H1 (cell line): Measurements from ENCODE around the gene COL4A1. TPM values are rescaled to one million over a fixed set of nuclear protein-coding genes. Genes with fewer than 3 reads are reported as not detected.
A peak's percentile ranks its signal among the peaks of the same experiment; 100 is the strongest.

ENCODE experiments used
- CTCF ChIA-PET: fragments of 300-600 bp; sonication (Branson Sonifier 250); formaldehyde crosslinking; loops from one replicate; lab custom pipeline; 2021; ENCODE audit not compliant: partially characterized antibody; lab: Charles Lee
- POLR2A ChIA-PET: fragments of 300-600 bp; sonication (Branson Sonifier 250); formaldehyde crosslinking; loops from one replicate; lab custom pipeline; 2021; ENCODE audit warnings: inconsistent platforms; ENCODE audit not compliant: partially characterized antibody; lab: Charles Lee
- DNase-seq, 2 experiments: peaks; one replicate each; pipeline versions ENCODE4 v3.0.0 to v3.0.0-alpha.2; 2010 to 2022; ENCODE audit warnings: low spot score in 2 of 2, low read depth in 1 of 2, mixed read lengths in 1 of 2
- FAIRE-seq: peaks from 2 replicates; lab custom pipeline; 2011; peaks lifted over from hg19 to GRCh38; lab: Jason Lieb, UNC
- H2AFZ ChIP-seq: 2 replicates; pipeline ENCODE4 v1.8.1; 2012; ENCODE audit warnings: low read length, inconsistent platforms
- H2AK5ac ChIP-seq: 2 replicates; pipeline ENCODE4 v1.6.1; 2013; ENCODE audit warnings: low read depth, low read length
- H2BK120ac ChIP-seq: replicated peaks from 2 replicates; pipeline ENCODE3; 2013; ENCODE audit warnings: low read depth, low read length, inconsistent platforms
- H2BK12ac ChIP-seq: 2 replicates; pipeline ENCODE4 v1.6.1; 2013; ENCODE audit warnings: low read depth, low read length
- H2BK15ac ChIP-seq: 2 replicates; pipeline ENCODE4 v1.6.1; 2013; ENCODE audit warnings: low read length
- H2BK20ac ChIP-seq: 2 replicates; pipeline ENCODE4 v1.6.1; 2013; ENCODE audit warnings: low read length
- H2BK5ac ChIP-seq: 2 replicates; pipeline ENCODE4 v1.6.1; 2013; ENCODE audit warnings: low read depth, low read length
- H3K14ac ChIP-seq: 2 replicates; pipeline ENCODE4 v1.6.1; 2013; ENCODE audit warnings: inconsistent platforms; ENCODE audit not compliant: insufficient read length
- H3K18ac ChIP-seq: 2 replicates; pipeline ENCODE4 v1.6.1; 2013; ENCODE audit warnings: low read length; ENCODE audit errors: extremely low read depth
- H3K23ac ChIP-seq: 2 replicates; pipeline ENCODE4 v1.6.1; 2013; ENCODE audit warnings: inconsistent platforms; ENCODE audit not compliant: insufficient read length
- H3K23me2 ChIP-seq: 2 replicates; pipeline ENCODE4 v1.6.1; 2013; ENCODE audit warnings: low read depth, low read length
- H3K27ac ChIP-seq: 2 replicates; pipeline ENCODE4 v1.6.1; 2011; ENCODE audit warnings: low read depth, low read length, inconsistent platforms
- H3K27me3 ChIP-seq, 4 experiments: replicated peaks in 1 of 4; 1 replicate in 1 of 4; 2 replicates in 3 of 4; pipeline versions ENCODE4 v1.6.1 to v1.8.1; 2011 to 2013; ENCODE audit warnings: low read length in 3 of 4, mild to moderate bottlenecking in 3 of 4, inconsistent platforms in 2 of 4, mixed read lengths in 2 of 4, moderate library complexity in 1 of 4; ENCODE audit not compliant: control insufficient read depth in 3 of 4, insufficient read depth in 3 of 4; ENCODE audit errors: extremely low read depth in 1 of 4
- H3K36me3 ChIP-seq, 4 experiments: 2 replicates each; pipeline versions ENCODE4 v1.6.1 to v1.8.1; 2011 to 2013; ENCODE audit warnings: mild to moderate bottlenecking in 4 of 4, low read length in 3 of 4, moderate library complexity in 2 of 4, control low read depth in 1 of 4, inconsistent platforms in 1 of 4; ENCODE audit not compliant: insufficient read depth in 4 of 4, control insufficient read depth in 2 of 4
- H3K4ac ChIP-seq: replicated peaks from 2 replicates; pipeline ENCODE3; 2013; ENCODE audit warnings: low read length, low read depth, mixed read lengths, inconsistent platforms; ENCODE audit not compliant: insufficient read length
- H3K4me1 ChIP-seq, 4 experiments: replicated peaks in 1 of 4; 1 replicate in 1 of 4; 2 replicates in 3 of 4; pipeline versions ENCODE4 v1.6.1 to v1.8.1; 2011 to 2013; ENCODE audit warnings: low read length in 3 of 4, inconsistent platforms in 2 of 4, mixed read lengths in 1 of 4; ENCODE audit not compliant: insufficient read depth in 4 of 4, control insufficient read depth in 3 of 4
- H3K4me2 ChIP-seq, 2 experiments: 2 replicates each; pipeline versions ENCODE4 v1.6.1 to v1.8.1; 2011 to 2013; ENCODE audit warnings: low read depth in 2 of 2, low read length in 2 of 2, control low read depth in 1 of 2, inconsistent platforms in 1 of 2, mild to moderate bottlenecking in 1 of 2; ENCODE audit not compliant: insufficient read depth in 1 of 2
- H3K4me3 ChIP-seq, 4 experiments: fragments of 200-600, 300-600 bp in 1 of 4; sonication (generic), shearing (Covaris generic), sonication (Bioruptor Twin) in 1 of 4; 2 replicates each; pipeline versions ENCODE4 v1.5.1 to v1.8.1; 2011 to 2016; ENCODE audit warnings: low read length in 4 of 4, low read depth in 3 of 4, control low read depth in 2 of 4, inconsistent platforms in 2 of 4, mild to moderate bottlenecking in 2 of 4, mixed read lengths in 1 of 4, moderate library complexity in 1 of 4; ENCODE audit not compliant: insufficient read depth in 2 of 4; ENCODE audit errors: extremely low read depth in 1 of 4
- H3K56ac ChIP-seq: replicated peaks from 2 replicates; pipeline ENCODE3; 2013; ENCODE audit warnings: low read depth, mild to moderate bottlenecking, mixed read lengths, low read length, inconsistent platforms; ENCODE audit not compliant: insufficient read length
- H3K79me1 ChIP-seq: 2 replicates; pipeline ENCODE4 v1.6.1; 2013; ENCODE audit warnings: low read depth, low read length, control low read depth
- H3K79me2 ChIP-seq, 2 experiments: 2 replicates each; pipeline versions ENCODE4 v1.6.1 to v1.8.1; 2012 to 2013; ENCODE audit warnings: low read length in 2 of 2, mild to moderate bottlenecking in 2 of 2, inconsistent platforms in 1 of 2; ENCODE audit not compliant: insufficient read depth in 2 of 2, control insufficient read depth in 1 of 2
- H3K9ac ChIP-seq, 4 experiments: replicated peaks in 1 of 4; 1 replicate in 1 of 4; 2 replicates in 3 of 4; pipeline versions ENCODE4 v1.6.1 to v1.8.1; 2011 to 2013; ENCODE audit warnings: low read depth in 3 of 4, low read length in 3 of 4, control low read depth in 2 of 4, mild to moderate bottlenecking in 2 of 4, moderate library complexity in 2 of 4, inconsistent platforms in 1 of 4; ENCODE audit errors: extremely low read depth in 1 of 4
- H3K9me3 ChIP-seq, 2 experiments: 2 replicates each; pipeline versions ENCODE4 v1.6.1 to v1.8.1; 2012 to 2013; ENCODE audit warnings: mild to moderate bottlenecking in 2 of 2, moderate library complexity in 2 of 2, control low read depth in 1 of 2, inconsistent platforms in 1 of 2, low read depth in 1 of 2, low read length in 1 of 2, mixed read lengths in 1 of 2; ENCODE audit not compliant: insufficient read depth in 2 of 2
- H4K20me1 ChIP-seq, 2 experiments: replicated peaks in 1 of 2; 2 replicates each; pipeline versions ENCODE3 to v1.8.1; 2011 to 2013; ENCODE audit warnings: inconsistent platforms in 2 of 2, low read length in 2 of 2, mild to moderate bottlenecking in 1 of 2; ENCODE audit not compliant: insufficient read depth in 2 of 2, control insufficient read depth in 1 of 2
- H4K5ac ChIP-seq: 2 replicates; pipeline ENCODE4 v1.6.1; 2013; ENCODE audit warnings: low read length, low read depth, mixed read lengths, inconsistent platforms; ENCODE audit not compliant: insufficient read length
- H4K8ac ChIP-seq: 2 replicates; pipeline ENCODE4 v1.8.0; 2013; ENCODE audit warnings: mild to moderate bottlenecking, moderate library complexity, low read length, inconsistent platforms; ENCODE audit not compliant: insufficient read depth; ENCODE audit errors: extremely low read depth
- H4K91ac ChIP-seq: replicated peaks from 2 replicates; pipeline ENCODE3; 2013; ENCODE audit warnings: low read length, mixed read lengths, inconsistent platforms; ENCODE audit not compliant: insufficient read length
- JUN ChIP-seq: IDR thresholded peaks from 2 replicates; pipeline ENCODE4 v1.6.1; 2011; ENCODE audit warnings: low read depth, mild to moderate bottlenecking, improper control_type of control experiment, low read length
- KDM4A ChIP-seq: IDR thresholded peaks from one replicate; pipeline ENCODE4 v1.7.1; 2012; ENCODE audit warnings: low read depth, mild to moderate bottlenecking, moderate library complexity, low read length, inconsistent platforms; ENCODE audit not compliant: severe bottlenecking
- SIRT6 ChIP-seq: IDR thresholded peaks from one replicate; pipeline ENCODE4 v1.7.1; 2012; ENCODE audit warnings: low read length, inconsistent platforms
- WGBS, 2 experiments: shearing (Covaris generic) in 1 of 2; methylation state at CpG; one replicate each; pipeline versions ENCODE4 v1.1.6 to v1.1.7; 2013 to 2015; ENCODE audit warnings: low lambda C conversion rate in 2 of 2, mixed read lengths in 2 of 2, inconsistent platforms in 1 of 2, low coverage in 1 of 2, missing lambda C conversion rate in 1 of 2; ENCODE audit not compliant: insufficient replicate concordance in 2 of 2, insufficient coverage in 1 of 2, insufficient read length in 1 of 2; ENCODE audit errors: extremely low coverage in 1 of 2, missing lambda C conversion rate in 1 of 2; 5-methylcytosine and 5-hydroxymethylcytosine counted together
- polyA plus RNA-seq, 7 experiments: library from polyadenylated mRNA; depleted of rRNA in 3 of 7; stranded (reverse) in 5 of 7; unstranded in 2 of 7; fragments of >200 nt in 5 of 7; fragments of 200-250 nt in 2 of 7; gene quantifications; 1 replicate in 5 of 7; 2 replicates in 1 of 7; 4 replicates in 1 of 7; pipeline versions ENCODE4 v1.2.1 to v1.2.3, GENCODE V29; 2011 to 2013; ENCODE audit warnings: missing spikeins in 2 of 7, mixed read lengths in 2 of 7
- total RNA-seq: library from RNA; stranded (reverse); fragmentation: NEBNext Ultra II Directional; extraction: Animal tissue kit (Norgen Biotek cat#: 25700); gene quantifications from 2 replicates; pipeline ENCODE4 v1.2.1, GENCODE V29; 2021

COL4A1 gene
- total and polyA plus RNA-seq, 2 of the 8 experiments (the other 6 are each of a cell fraction or from before 2014, with no cell fraction given), result 30.7 to 82.0 TPM

DNA sequence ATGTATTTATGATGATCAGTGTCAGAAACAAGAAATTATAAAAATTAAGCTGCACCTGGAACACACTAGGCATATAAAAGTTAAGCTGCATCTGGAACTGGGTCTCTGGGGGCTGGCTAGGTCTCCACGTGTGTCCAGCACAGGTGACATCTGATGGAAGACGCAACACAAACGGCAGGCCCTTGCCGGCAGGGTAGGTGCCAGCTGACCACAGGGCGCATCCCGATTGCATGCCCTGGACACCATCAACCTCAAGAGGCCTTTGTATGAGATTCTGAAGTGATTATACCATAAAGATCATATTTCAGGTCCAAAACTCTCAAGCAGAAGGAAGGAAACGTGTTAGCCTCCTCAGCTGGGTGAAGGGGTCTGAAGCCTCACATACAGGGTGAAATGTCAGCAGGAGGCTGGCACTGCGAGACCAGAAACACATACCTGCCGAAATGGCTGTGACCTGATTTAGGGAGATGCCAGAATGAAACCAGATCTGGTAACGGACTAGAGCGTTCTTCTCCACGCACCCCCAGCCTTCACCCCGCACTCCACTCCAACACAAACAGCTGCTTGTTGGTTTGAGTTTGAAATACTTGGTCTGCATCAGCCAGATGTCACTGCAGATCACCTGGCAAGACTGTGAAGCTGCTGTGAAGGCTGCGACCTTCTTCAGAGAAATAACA lies 37.3 kb downstream of the COL4A1 start:
- no peak overlapping the region for H3K56ac ChIP-seq
- ChIA-PET POLR2A (no interaction called here), CTCF (interaction anchor here (0.6 to 3.1 kb wide), 6 partner anchors 16 to 252 kb away, joined by 3 to 18 read pairs (median 3); no protein-coding TSS in a partner anchor)
- H2BK12ac ChIP-seq, result no peak overlapping the region
- no peak overlapping the region for H2BK20ac ChIP-seq
- no peaks in the 10 kb centered on the region for H4K20me1 ChIP-seq
- no peak overlapping the region for H3K23ac ChIP-seq
- H4K91ac ChIP-seq, result no peak overlapping the region
- H2AK5ac ChIP-seq, result no peak overlapping the region
- H3K9me3 ChIP-seq, result no peaks in the 10 kb centered on the region
- no peak for FAIRE-seq
- no peak overlapping the region for H2BK5ac ChIP-seq
- H3K4me2 ChIP-seq, result no peak overlapping the region
- no peak overlapping the region for H2AFZ ChIP-seq
- peaks cover 11 to 28% (median 15%) of the 10 kb centered on the region in 4 experiments for H3K4me1 ChIP-seq
- H4K8ac ChIP-seq, result no peak overlapping the region
- no peaks in the 10 kb centered on the region for H3K23me2 ChIP-seq
- no peak overlapping the region for H4K5ac ChIP-seq
- no peaks in the 10 kb centered on the region; a peak in 1 of 7 replicates for H3K27me3 ChIP-seq
- no peak overlapping the region for H3K4ac ChIP-seq
- peaks cover 10% of the 10 kb centered on the region; the same call in 1 of the 2 replicates for H3K79me1 ChIP-seq
- H3K9ac ChIP-seq, result no peak overlapping the region
- H3K4me3 ChIP-seq, result no peak overlapping the region
- no peak overlapping the region for H3K27ac ChIP-seq
- peaks cover 0 to 6% of the 10 kb centered on the region in 2 experiments; a peak in 2 of 4 replicates for H3K79me2 ChIP-seq
- DNase-seq, result peak in 1 of 2 experiments; percentile 38
- 91% methylated on average over 14 of the region's 14 CpGs; no CpG with 5 or more reads in 1 of the 2 experiments for WGBS, 2 experiments
- no peak overlapping the region for H3K18ac ChIP-seq
- no peak overlapping the region for H3K14ac ChIP-seq
- TF ChIP-seq SIRT6 (no peak), KDM4A (no peak), JUN (no peak)
- H2BK120ac ChIP-seq, result no peak overlapping the region
- no peaks in the 10 kb centered on the region for H3K36me3 ChIP-seq
- no peak overlapping the region for H2BK15ac ChIP-seq
